ENCODE data around the gene RNF4.

The RNF4 gene

GRCh38 chr4:2478229-2478628, 9.3 kb downstream of the RNF4 start:
- Histone ChIP-seq H3K36me3 (ENCODE audit: insufficient read depth, low read length) (peaks cover 34% of the 10 kb centered on the region), H3K9me3 (ENCODE audit: low read length) (no peaks in the 10 kb centered on the region), H3K4me3 (ENCODE audit: low read length) (no peak overlapping the region), H3K4me1 (ENCODE audit: insufficient read depth, low read length) (no peaks in the 10 kb centered on the region), H2AFZ (ENCODE audit: low read depth, low read length) (no peak overlapping the region), H3K27me3 (ENCODE audit: insufficient read depth, low read length) (no peaks in the 10 kb centered on the region)

GRCh38 chr4:2480649-2481048, 11.7 kb downstream of the RNF4 start:
- H3K4me1 ChIP-seq (ENCODE audit: insufficient read depth, low read length): no peaks in the 10 kb centered on the region
- H3K36me3 ChIP-seq (ENCODE audit: insufficient read depth, low read length): peaks cover 23% of the 10 kb centered on the region

GRCh38 chr4:2482192-2482591, 13.3 kb downstream of the RNF4 start:
- Histone ChIP-seq H3K4me1 (ENCODE audit: insufficient read depth, low read length) (no peaks in the 10 kb centered on the region), H3K9me3 (ENCODE audit: low read length) (no peaks in the 10 kb centered on the region), H3K27me3 (ENCODE audit: insufficient read depth, low read length) (no peaks in the 10 kb centered on the region), H3K36me3 (ENCODE audit: insufficient read depth, low read length) (peaks cover 14% of the 10 kb centered on the region), H2AFZ (ENCODE audit: low read depth, low read length) (no peak overlapping the region), H3K4me3 (ENCODE audit: low read length) (no peak overlapping the region)

More at GRCh38 chr4:2480649-2481048, 11.7 kb downstream of the RNF4 start:
- H3K9me3 ChIP-seq (ENCODE audit: low read length): no peaks in the 10 kb centered on the region
- no peak overlapping the region for H3K4me3 ChIP-seq (ENCODE audit: low read length)
- H2AFZ ChIP-seq (ENCODE audit: low read depth, low read length): no peak overlapping the region
- no peaks in the 10 kb centered on the region for H3K27me3 ChIP-seq (ENCODE audit: insufficient read depth, low read length)

GRCh38 chr4:2482693-2483092, 13.8 kb downstream of the RNF4 start:
- H2AFZ ChIP-seq (ENCODE audit: low read depth, low read length): no peak overlapping the region
- no peaks in the 10 kb centered on the region for H3K9me3 ChIP-seq (ENCODE audit: low read length)
- no peaks in the 10 kb centered on the region for H3K4me1 ChIP-seq (ENCODE audit: insufficient read depth, low read length)
- no peaks in the 10 kb centered on the region for H3K27me3 ChIP-seq (ENCODE audit: insufficient read depth, low read length)
- H3K4me3 ChIP-seq (ENCODE audit: low read length): no peak overlapping the region
- peaks cover 15% of the 10 kb centered on the region for H3K36me3 ChIP-seq (ENCODE audit: insufficient read depth, low read length)

GRCh38 chr4:2483237-2483636, 14.3 kb downstream of the RNF4 start:
- Histone ChIP-seq H3K36me3 (ENCODE audit: insufficient read depth, low read length) (peaks cover 14% of the 10 kb centered on the region), H3K27me3 (ENCODE audit: insufficient read depth, low read length) (no peaks in the 10 kb centered on the region), H3K9me3 (ENCODE audit: low read length) (no peaks in the 10 kb centered on the region), H3K4me3 (ENCODE audit: low read length) (no peak overlapping the region), H2AFZ (ENCODE audit: low read depth, low read length) (no peak overlapping the region), H3K4me1 (ENCODE audit: insufficient read depth, low read length) (no peaks in the 10 kb centered on the region)

GRCh38 chr4:2484185-2484584, 15.3 kb downstream of the RNF4 start:
- H3K9me3 ChIP-seq (ENCODE audit: low read length): no peaks in the 10 kb centered on the region
- no peak overlapping the region for H3K4me3 ChIP-seq (ENCODE audit: low read length)
- no peaks in the 10 kb centered on the region for H3K4me1 ChIP-seq (ENCODE audit: insufficient read depth, low read length)
- peaks cover 15% of the 10 kb centered on the region for H3K36me3 ChIP-seq (ENCODE audit: insufficient read depth, low read length)
- no peaks in the 10 kb centered on the region for H3K27me3 ChIP-seq (ENCODE audit: insufficient read depth, low read length)
- no peak overlapping the region for H2AFZ ChIP-seq (ENCODE audit: low read depth, low read length)

GRCh38 chr4:2484993-2485392, 16.1 kb downstream of the RNF4 start:
- no peaks in the 10 kb centered on the region for H3K4me1 ChIP-seq (ENCODE audit: insufficient read depth, low read length)
- H3K27me3 ChIP-seq (ENCODE audit: insufficient read depth, low read length): no peaks in the 10 kb centered on the region
- H3K4me3 ChIP-seq (ENCODE audit: low read length): no peak overlapping the region
- no peaks in the 10 kb centered on the region for H3K9me3 ChIP-seq (ENCODE audit: low read length)
- H3K36me3 ChIP-seq (ENCODE audit: insufficient read depth, low read length): peaks cover 21% of the 10 kb centered on the region
- H2AFZ ChIP-seq (ENCODE audit: low read depth, low read length): no peak overlapping the region

GRCh38 chr4:2485956-2486355, 17.1 kb downstream of the RNF4 start:
- H3K4me3 ChIP-seq (ENCODE audit: low read length): no peak overlapping the region
- peaks cover 25% of the 10 kb centered on the region for H3K36me3 ChIP-seq (ENCODE audit: insufficient read depth, low read length)
- no peaks in the 10 kb centered on the region for H3K4me1 ChIP-seq (ENCODE audit: insufficient read depth, low read length)
- H3K9me3 ChIP-seq (ENCODE audit: low read length): no peaks in the 10 kb centered on the region
- H3K27me3 ChIP-seq (ENCODE audit: insufficient read depth, low read length): no peaks in the 10 kb centered on the region
- H2AFZ ChIP-seq (ENCODE audit: low read depth, low read length): no peak overlapping the region

- Histone ChIP-seq H3K4me1 (ENCODE audit: insufficient read depth, low read length) (no peaks in the 10 kb centered on the region), H3K4me3 (ENCODE audit: low read length) (no peak overlapping the region), H3K9me3 (ENCODE audit: low read length) (no peaks in the 10 kb centered on the region), H2AFZ (ENCODE audit: low read depth, low read length) (no peak overlapping the region), H3K27me3 (ENCODE audit: insufficient read depth, low read length) (no peaks in the 10 kb centered on the region), H3K36me3 (ENCODE audit: insufficient read depth, low read length) (peaks cover 27% of the 10 kb centered on the region)
Measured at GRCh38 chr4:2486981-2487380, 18.1 kb downstream of the RNF4 start.

GRCh38 chr4:2487632-2488031, 18.7 kb downstream of the RNF4 start:
- peaks cover 33% of the 10 kb centered on the region for H3K36me3 ChIP-seq (ENCODE audit: insufficient read depth, low read length)
- no peaks in the 10 kb centered on the region for H3K9me3 ChIP-seq (ENCODE audit: low read length)
- no peak overlapping the region for H2AFZ ChIP-seq (ENCODE audit: low read depth, low read length)
- H3K4me3 ChIP-seq (ENCODE audit: low read length): no peak overlapping the region
- no peaks in the 10 kb centered on the region for H3K27me3 ChIP-seq (ENCODE audit: insufficient read depth, low read length)
- no peaks in the 10 kb centered on the region for H3K4me1 ChIP-seq (ENCODE audit: insufficient read depth, low read length)

GRCh38 chr4:2489081-2489805, 20.3 kb downstream of the RNF4 start:
- peaks cover 39% of the 10 kb centered on the region for H3K36me3 ChIP-seq (ENCODE audit: insufficient read depth, low read length)
- no peak overlapping the region for H2AFZ ChIP-seq (ENCODE audit: low read depth, low read length)
- H3K27me3 ChIP-seq (ENCODE audit: insufficient read depth, low read length): no peaks in the 10 kb centered on the region
- H3K9me3 ChIP-seq (ENCODE audit: low read length): no peaks in the 10 kb centered on the region
- no peak overlapping the region for H3K4me3 ChIP-seq (ENCODE audit: low read length)
- H3K4me1 ChIP-seq (ENCODE audit: insufficient read depth, low read length): no peaks in the 10 kb centered on the region

- H3K27me3 ChIP-seq (ENCODE audit: insufficient read depth, low read length): no peaks in the 10 kb centered on the region
- H2AFZ ChIP-seq (ENCODE audit: low read depth, low read length): no peak overlapping the region
- no peaks in the 10 kb centered on the region for H3K9me3 ChIP-seq (ENCODE audit: low read length)
- H3K4me3 ChIP-seq (ENCODE audit: low read length): no peak overlapping the region
- no peaks in the 10 kb centered on the region for H3K4me1 ChIP-seq (ENCODE audit: insufficient read depth, low read length)
- H3K36me3 ChIP-seq (ENCODE audit: insufficient read depth, low read length): peaks cover 41% of the 10 kb centered on the region
Measured at GRCh38 chr4:2489841-2490552, 21.1 kb downstream of the RNF4 start.

GRCh38 chr4:2492970-2493369, 24.1 kb downstream of the RNF4 start:
- H3K4me1 ChIP-seq (ENCODE audit: insufficient read depth, low read length): no peaks in the 10 kb centered on the region
- H3K4me3 ChIP-seq (ENCODE audit: low read length): no peak overlapping the region
- peaks cover 63% of the 10 kb centered on the region for H3K36me3 ChIP-seq (ENCODE audit: insufficient read depth, low read length)
- no peaks in the 10 kb centered on the region for H3K27me3 ChIP-seq (ENCODE audit: insufficient read depth, low read length)
- no peak overlapping the region for H2AFZ ChIP-seq (ENCODE audit: low read depth, low read length)
- H3K9me3 ChIP-seq (ENCODE audit: low read length): no peaks in the 10 kb centered on the region

All from neuron (in vitro differentiated cells).